Measurements from ENCODE around the gene ASCC1.

DNA sequence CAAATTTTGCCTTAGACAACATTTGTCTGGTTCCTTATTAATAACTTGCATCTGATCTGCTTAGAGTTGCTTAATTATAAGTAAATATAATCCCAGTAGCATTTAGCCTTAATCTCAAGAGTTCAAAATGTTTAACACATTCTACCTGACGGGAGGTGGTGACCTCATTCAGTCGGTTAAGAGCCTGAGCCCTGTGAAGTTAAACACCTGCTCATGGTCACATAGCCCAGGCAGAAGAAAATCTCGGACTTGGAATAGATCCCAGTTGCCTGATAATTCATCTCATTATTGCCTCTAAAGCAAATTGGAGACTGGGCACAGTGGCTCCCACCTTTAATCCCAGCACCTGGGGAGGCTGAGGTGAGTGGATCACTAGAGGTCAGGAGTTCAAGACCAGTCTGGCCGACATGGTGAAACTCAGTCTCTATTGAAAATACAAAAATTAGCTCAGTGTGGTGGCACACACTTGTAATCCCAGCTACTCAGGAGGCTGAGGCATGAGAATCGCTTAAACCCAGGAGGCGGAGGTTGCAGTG, 18.6 kb upstream of the ASCC1 start:
- TF ChIP-seq, protein P1, sequence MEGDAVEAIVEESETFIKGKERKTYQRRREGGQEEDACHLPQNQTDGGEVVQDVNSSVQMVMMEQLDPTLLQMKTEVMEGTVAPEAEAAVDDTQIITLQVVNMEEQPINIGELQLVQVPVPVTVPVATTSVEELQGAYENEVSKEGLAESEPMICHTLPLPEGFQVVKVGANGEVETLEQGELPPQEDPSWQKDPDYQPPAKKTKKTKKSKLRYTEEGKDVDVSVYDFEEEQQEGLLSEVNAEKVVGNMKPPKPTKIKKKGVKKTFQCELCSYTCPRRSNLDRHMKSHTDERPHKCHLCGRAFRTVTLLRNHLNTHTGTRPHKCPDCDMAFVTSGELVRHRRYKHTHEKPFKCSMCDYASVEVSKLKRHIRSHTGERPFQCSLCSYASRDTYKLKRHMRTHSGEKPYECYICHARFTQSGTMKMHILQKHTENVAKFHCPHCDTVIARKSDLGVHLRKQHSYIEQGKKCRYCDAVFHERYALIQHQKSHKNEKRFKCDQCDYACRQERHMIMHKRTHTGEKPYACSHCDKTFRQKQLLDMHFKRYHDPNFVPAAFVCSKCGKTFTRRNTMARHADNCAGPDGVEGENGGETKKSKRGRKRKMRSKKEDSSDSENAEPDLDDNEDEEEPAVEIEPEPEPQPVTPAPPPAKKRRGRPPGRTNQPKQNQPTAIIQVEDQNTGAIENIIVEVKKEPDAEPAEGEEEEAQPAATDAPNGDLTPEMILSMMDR (IDR thresholded peaks at IDR 0.05; ENCODE audit: poor library complexity), result no peak
- TF ChIP-seq EZH2 (IDR thresholded peaks at IDR 0.05; ENCODE audit: borderline replicate concordance) (no peak), EZH2phosphoT487 (IDR thresholded peaks at IDR 0.05; ENCODE audit: low read depth, severe bottlenecking, unreplicated experiment) (no peak)
